A549 (cell line): ENCODE data around the gene FAM3A.
"Not testable (repeated sequence)": the region's sequence is repeated elsewhere in the genome, so short reads cannot be mapped to it uniquely, and the experiment has no call there.

ENCODE experiments used
- CTCF ChIP-seq: fragments of >200 bp; sonication (Bioruptor Twin); formaldehyde crosslinking; IDR thresholded peaks from 3 replicates; pipeline ENCODE4 v1.5.1; 2016
- KDM5A ChIP-seq: fragments of 200-600 bp; sonication (generic); IDR thresholded peaks from 2 replicates; pipeline ENCODE4 v1.6.1; 2016; ENCODE audit warnings: antibody characterized with exemption, mild to moderate bottlenecking

- TF ChIP-seq CTCF, KDM5A: not testable (repeated sequence)
Measured at GRCh38 chrX:154558896-154559295, 42.9 kb upstream of the FAM3A start.
